K562 (cell line): ENCODE measurements around the gene SLC25A20. TPM values are rescaled to one million over a fixed set of nuclear protein-coding genes. Genes with fewer than 3 reads are reported as not detected.

Experiments
- ATAC-seq: fragments of 200-7000 bp; cut with Tn5 transposase; 3 replicates; pipeline ENCODE4 v1.9.1; 2020; ENCODE audit warnings: moderate library complexity
- BruUV-seq: library from RNA; stranded (reverse); fragments of 400-500 nt; replicated peaks from 2 replicates; lab custom pipeline; 2021; lab: Mats Ljungman, UMichigan
- CTCF ChIA-PET: fragments of 300-600 bp; formaldehyde crosslinking; extraction: SDS; loops from one replicate; lab custom pipeline; 2021; ENCODE audit warnings: low intra/inter-chr PET ratio; lab: Yijun Ruan, JAX
- POLR2A ChIA-PET: fragments of 300-600, 350-650 bp; sonication (Branson Sonifier 250); formaldehyde crosslinking; extraction: SDS; loops from one replicate; lab custom pipeline; 2021; ENCODE audit warnings: antibody characterized with exemption, inconsistent platforms; lab: Yijun Ruan, JAX
- DNase-seq, 4 experiments: peaks; one replicate each; pipeline versions ENCODE4 v3.0.0 to v3.0.0-alpha.2; 2011 to 2018; ENCODE audit warnings: low spot score in 3 of 4, mixed read lengths in 3 of 4; ENCODE audit errors: extremely low read depth in 1 of 4
- FAIRE-seq: peaks from 2 replicates; lab custom pipeline; 2011; peaks lifted over from hg19 to GRCh38; lab: Jason Lieb, UNC
- H2AFZ ChIP-seq: 2 replicates; pipeline ENCODE4 v1.6.0; 2011; ENCODE audit warnings: low read depth, low read length, control low read depth, inconsistent platforms
- H3K27ac ChIP-seq: fragments of 200-600 bp; 3 replicates; pipeline ENCODE4 v1.8.0; 2011; ENCODE audit warnings: low read depth, mild to moderate bottlenecking, control low read depth, inconsistent platforms, low read length, moderate library complexity, mixed read lengths; ENCODE audit errors: extremely low read depth
- H3K27me3 ChIP-seq, 2 experiments: fragments of 300-600 bp in 1 of 2; 2 replicates in 1 of 2; 3 replicates in 1 of 2; pipeline versions ENCODE4 v1.6.0 to v1.8.0; 2011; ENCODE audit warnings: inconsistent platforms in 2 of 2, low read length in 2 of 2, mild to moderate bottlenecking in 1 of 2, mixed read lengths in 1 of 2, moderate library complexity in 1 of 2; ENCODE audit not compliant: control insufficient read depth in 2 of 2, insufficient read depth in 2 of 2
- H3K36me3 ChIP-seq: fragments of 300-600 bp; 3 replicates; pipeline ENCODE4 v1.8.0; 2011; ENCODE audit warnings: mild to moderate bottlenecking, low read length, inconsistent platforms; ENCODE audit not compliant: control insufficient read depth, insufficient read depth
- H3K4me1 ChIP-seq, 2 experiments: fragments of 200-600 bp in 1 of 2; replicated peaks in 1 of 2; 2 replicates in 1 of 2; 3 replicates in 1 of 2; pipeline versions ENCODE4 v1.5.1 to v1.8.0; 2011; ENCODE audit warnings: inconsistent platforms in 2 of 2, low read length in 2 of 2, mild to moderate bottlenecking in 1 of 2, mixed read lengths in 1 of 2, moderate library complexity in 1 of 2; ENCODE audit not compliant: control insufficient read depth in 2 of 2, insufficient read depth in 2 of 2
- H3K4me2 ChIP-seq: 2 replicates; pipeline ENCODE4 v1.6.1; 2011; ENCODE audit warnings: low read length, control low read depth, inconsistent platforms, mixed read lengths; ENCODE audit not compliant: insufficient read depth
- H3K4me3 ChIP-seq: fragments of 200-600 bp; sonication (generic), shearing (Covaris generic); 2 replicates; pipeline ENCODE4 v1.5.1; 2016; ENCODE audit warnings: control low read depth, inconsistent platforms
- H3K79me2 ChIP-seq: fragments of 200-600 bp; 3 replicates; pipeline ENCODE4 v1.8.0; 2011; ENCODE audit warnings: low read length, inconsistent platforms; ENCODE audit not compliant: control insufficient read depth, insufficient read depth
- H3K9ac ChIP-seq, 2 experiments: 2 replicates each; pipeline versions ENCODE4 v1.6.0 to v1.6.1; 2011; ENCODE audit warnings: low read depth in 2 of 2, low read length in 2 of 2, control low read depth in 1 of 2, inconsistent platforms in 1 of 2, mild to moderate bottlenecking in 1 of 2, mixed read lengths in 1 of 2; ENCODE audit not compliant: insufficient read depth in 1 of 2
- H3K9me1 ChIP-seq: one replicate; pipeline ENCODE4 v1.6.0; 2011; ENCODE audit warnings: inconsistent platforms, mild to moderate bottlenecking, low read length, moderate library complexity; ENCODE audit not compliant: control insufficient read depth, insufficient read depth
- H3K9me3 ChIP-seq: replicated peaks from 2 replicates; pipeline ENCODE4 v1.5.1; 2011; ENCODE audit warnings: low read depth, low read length, inconsistent platforms; ENCODE audit not compliant: control insufficient read depth, insufficient read depth
- H4K20me1 ChIP-seq: replicated peaks from 2 replicates; pipeline ENCODE4 v1.6.1; 2011; ENCODE audit warnings: low read length, inconsistent platforms, mixed read lengths; ENCODE audit not compliant: control insufficient read depth, insufficient read depth
- CEBPB ChIP-seq: fragments of 450-650 bp; IDR thresholded peaks from 2 replicates; pipeline ENCODE4 v1.6.1; 2016; ENCODE audit warnings: missing genetic modification characterization, missing compliant biosample characterization
- DDX20 ChIP-seq: fragments of 450-650 bp; IDR thresholded peaks from 2 replicates; pipeline ENCODE4 v1.6.1; 2016; ENCODE audit warnings: missing genetic modification characterization, low read depth, mild to moderate bottlenecking, missing compliant biosample characterization, moderate library complexity
- GATAD2B ChIP-seq: fragments of 450-650 bp; IDR thresholded peaks from 2 replicates; pipeline ENCODE4 v1.6.1; 2017; ENCODE audit warnings: mild to moderate bottlenecking, borderline replicate concordance
- PHB ChIP-seq: fragments of 250-450 bp; sonication (Bioruptor Pico); IDR thresholded peaks from 2 replicates; pipeline ENCODE4 v1.5.0; 2021
- TAF9B ChIP-seq: fragments of 450-650 bp; IDR thresholded peaks from 2 replicates; pipeline ENCODE4 v1.6.1; 2018; ENCODE audit warnings: mild to moderate bottlenecking; ENCODE audit not compliant: partially characterized antibody
- TRIM28 ChIP-seq: fragments of 450-650 bp; IDR thresholded peaks from 2 replicates; pipeline ENCODE4 v1.6.1; 2017
- ZNF121 ChIP-seq: sonication (generic); formaldehyde crosslinking; conservative IDR thresholded peaks from 2 replicates; pipeline ENCODE4 v1.8.0; 2022; ENCODE audit warnings: missing genetic modification reagents
- ZNF592 ChIP-seq: fragments of 450-650 bp; IDR thresholded peaks from 2 replicates; pipeline ENCODE4 v1.6.1; 2017; ENCODE audit warnings: antibody characterized with exemption, mild to moderate bottlenecking
- ZNF699 ChIP-seq: fragments of 250-450 bp; sonication (Bioruptor Pico); IDR thresholded peaks from 2 replicates; pipeline ENCODE4 v1.8.0; 2021; ENCODE audit warnings: mild to moderate bottlenecking, moderate library complexity; ENCODE audit not compliant: insufficient replicate concordance
- ZNF785 ChIP-seq: fragments of 250-450 bp; sonication (Bioruptor Pico); IDR thresholded peaks from 2 replicates; pipeline ENCODE4 v1.4.0; 2020; ENCODE audit warnings: mild to moderate bottlenecking
- whole genome bisulfite sequencing: fragments of 100-300 bp; shearing (Covaris generic); methylation state at CpG from one replicate; pipeline ENCODE4 v1.1.6; 2016; ENCODE audit warnings: low coverage, mixed read lengths; ENCODE audit not compliant: insufficient coverage; ENCODE audit errors: missing lambda C conversion rate; 5-methylcytosine and 5-hydroxymethylcytosine counted together
- in situ Hi-C: fragments of 300-500 bp; cut with MboI; formaldehyde crosslinking; loops from 4 replicates; pipeline ENCODE4 v1.15.0; 2018; ENCODE audit warnings: inconsistent platforms, mixed read lengths
- intact Hi-C: fragments of 100-400 bp; cut with micrococcal nuclease; formaldehyde crosslinking; loops from 2 replicates; pipeline ENCODE4 v1.14.2; 2022
- polyA plus RNA-seq, 8 experiments: library from polyadenylated mRNA; depleted of rRNA in 4 of 8; stranded (reverse) in 5 of 8; unstranded in 3 of 8; fragments of >200 nt; fragmentation: Nextera tagmentation in 2 of 8; fragmentation: Illumina TruSeq in 1 of 8; extraction: Ambion mirVana in 2 of 8; extraction: Trizol in 1 of 8; gene quantifications; 2 replicates each; pipeline versions ENCODE4 v1.2.1 to v1.2.3, GENCODE V29; 2011 to 2014; ENCODE audit warnings: inconsistent platforms in 1 of 8, missing spikeins in 1 of 8
- total RNA-seq, 7 experiments: library from RNA; depleted of rRNA in 6 of 7; stranded (reverse); fragments of >200 nt in 6 of 7; fragmentation: Illumina TruSeq in 2 of 7; extraction: Trizol in 2 of 7; gene quantifications; 2 replicates each; pipeline versions ENCODE4 v1.2.1 to v1.2.3, GENCODE V29; 2011 to 2021; ENCODE audit warnings: low replicate concordance in 1 of 7

The SLC25A20 gene
- total and polyA plus RNA-seq, 9 of the 15 experiments (the other 6 are each of a cell fraction or from before 2014, with no cell fraction given): 14.3 to 48.1 (median 21.6) TPM

- peaks cover 14% of the 10 kb centered on the region for H4K20me1 ChIP-seq
- no peak overlapping the region for H3K4me3 ChIP-seq
Measured at GRCh38 chr3:48928679-48929078, 30.0 kb upstream of the SLC25A20 start.

GRCh38 chr3:48927928-48928327, 29.2 kb upstream of the SLC25A20 start:
- ChIA-PET CTCF (no interaction called here), POLR2A (interaction anchor here (0.9 to 3.6 kb wide), 4 partner anchors 9 to 29 kb away, joined by 3 to 25 read pairs (median 3); partner anchors contain the start of gene ARIH2)
- Histone ChIP-seq H3K9me1 (peaks cover 3% of the 10 kb centered on the region), H2AFZ (no peak overlapping the region), H3K4me3 (no peak overlapping the region), H3K36me3 (peaks cover 75% of the 10 kb centered on the region), H3K27me3 (no peaks in the 10 kb centered on the region), H4K20me1 (peaks cover 14% of the 10 kb centered on the region), H3K79me2 (peaks cover 92% of the 10 kb centered on the region), H3K4me1 (peaks cover 0 to 13% of the 10 kb centered on the region in 2 experiments; a peak in 4 of 5 replicates), H3K4me2 (no peak overlapping the region; the same call in 1 of the 2 replicates), H3K9me3 (no peaks in the 10 kb centered on the region), H3K9ac (no peak overlapping the region), H3K27ac (no peak overlapping the region)
- no peak for FAIRE-seq
- in situ Hi-C loops (no loop called here), intact Hi-C loops (no loop called here)
- DNase-seq: no peak
- ATAC-seq: no peak
- no TSS peak for BruUV-seq
- 4% methylated on average over 2 of the region's 2 CpGs for WGBS
- TF ChIP-seq DDX20 (tag) (no peak), ZNF785 (CRISPR knock-in tag) (no peak), ZNF121 (CRISPR knock-in tag) (no peak), CEBPB (tag) (peak; percentile 78), TAF9B (no peak), GATAD2B (no peak), ZNF592 (no peak)

More at GRCh38 chr3:48928679-48929078, 30.0 kb upstream of the SLC25A20 start:
- ATAC-seq (no peak), FAIRE-seq (no peak), DNase-seq (no peak)
- TF ChIP-seq PHB (CRISPR knock-in tag) (no peak), TRIM28 (no peak), ZNF699 (CRISPR knock-in tag) (no peak)
- no peaks in the 10 kb centered on the region for H3K27me3 ChIP-seq
- ChIA-PET CTCF (no interaction called here), POLR2A (interaction anchor here (1.0 to 3.6 kb wide), 3 partner anchors 9 to 13 kb away, joined by 3 to 25 read pairs (median 3); partner anchors contain the start of gene ARIH2)
- peaks cover 92% of the 10 kb centered on the region for H3K79me2 ChIP-seq
- 100% methylated on average over 1 of the region's 1 CpG for WGBS
- in situ Hi-C loops (no loop called here), intact Hi-C loops (no loop called here)
- no peak overlapping the region for H2AFZ ChIP-seq
- H3K36me3 ChIP-seq: peaks cover 76% of the 10 kb centered on the region
- H3K9ac ChIP-seq: no peak overlapping the region
- H3K9me1 ChIP-seq: peaks cover 3% of the 10 kb centered on the region
- no peaks in the 10 kb centered on the region for H3K9me3 ChIP-seq
- no peak overlapping the region for H3K4me2 ChIP-seq
- H3K27ac ChIP-seq: no peak overlapping the region
- peaks cover 0 to 13% of the 10 kb centered on the region in 2 experiments; a peak in 4 of 5 replicates for H3K4me1 ChIP-seq
- BruUV-seq: no TSS peak
